Mammary epithelial cell (primary cell): ENCODE data around the gene VARS1.

Experiments
- EZH2 ChIP-seq: IDR thresholded peaks from 2 replicates; pipeline ENCODE4 v1.6.1; 2012; ENCODE audit warnings: low read length, inconsistent platforms, borderline replicate concordance
- TF ChIP-seq, protein P1 (sequence below), 2 donors: IDR thresholded peaks in 1 of 2; conservative IDR thresholded peaks in 1 of 2; 2 replicates each; pipeline ENCODE4 v1.5.1; 2011 to 2012; ENCODE audit warnings: inconsistent platforms in 2 of 2, low read length in 2 of 2, mild to moderate bottlenecking in 2 of 2, control low read depth in 1 of 2, low read depth in 1 of 2; ENCODE audit not compliant: insufficient read depth in 1 of 2; ENCODE audit errors: extremely low read depth in 1 of 2

- TF ChIP-seq, protein P1, sequence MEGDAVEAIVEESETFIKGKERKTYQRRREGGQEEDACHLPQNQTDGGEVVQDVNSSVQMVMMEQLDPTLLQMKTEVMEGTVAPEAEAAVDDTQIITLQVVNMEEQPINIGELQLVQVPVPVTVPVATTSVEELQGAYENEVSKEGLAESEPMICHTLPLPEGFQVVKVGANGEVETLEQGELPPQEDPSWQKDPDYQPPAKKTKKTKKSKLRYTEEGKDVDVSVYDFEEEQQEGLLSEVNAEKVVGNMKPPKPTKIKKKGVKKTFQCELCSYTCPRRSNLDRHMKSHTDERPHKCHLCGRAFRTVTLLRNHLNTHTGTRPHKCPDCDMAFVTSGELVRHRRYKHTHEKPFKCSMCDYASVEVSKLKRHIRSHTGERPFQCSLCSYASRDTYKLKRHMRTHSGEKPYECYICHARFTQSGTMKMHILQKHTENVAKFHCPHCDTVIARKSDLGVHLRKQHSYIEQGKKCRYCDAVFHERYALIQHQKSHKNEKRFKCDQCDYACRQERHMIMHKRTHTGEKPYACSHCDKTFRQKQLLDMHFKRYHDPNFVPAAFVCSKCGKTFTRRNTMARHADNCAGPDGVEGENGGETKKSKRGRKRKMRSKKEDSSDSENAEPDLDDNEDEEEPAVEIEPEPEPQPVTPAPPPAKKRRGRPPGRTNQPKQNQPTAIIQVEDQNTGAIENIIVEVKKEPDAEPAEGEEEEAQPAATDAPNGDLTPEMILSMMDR (conservative IDR thresholded peaks at IDR 0.05 in 1 of 2, IDR thresholded peaks at IDR 0.05 in 1 of 2; ENCODE audit: extremely low read depth in 1 of 2, insufficient read depth in 1 of 2, low read depth in 1 of 2, low read length in 2 of 2), result no peak
- no peak for TF ChIP-seq EZH2
Measured at GRCh38 chr6:31763619-31763940, 32.0 kb downstream of the VARS1 start.
